Measurements from ENCODE around the gene MTCH1. TPM values are rescaled to one million over a fixed set of nuclear protein-coding genes. Genes with fewer than 3 reads are reported as not detected.

MTCH1 gene
- total and polyA plus RNA-seq, 10 of the 15 experiments (the other 5 are each of a cell fraction or from before 2014, with no cell fraction given) = 7.2 to 128 (median 85.2) TPM

DNA sequence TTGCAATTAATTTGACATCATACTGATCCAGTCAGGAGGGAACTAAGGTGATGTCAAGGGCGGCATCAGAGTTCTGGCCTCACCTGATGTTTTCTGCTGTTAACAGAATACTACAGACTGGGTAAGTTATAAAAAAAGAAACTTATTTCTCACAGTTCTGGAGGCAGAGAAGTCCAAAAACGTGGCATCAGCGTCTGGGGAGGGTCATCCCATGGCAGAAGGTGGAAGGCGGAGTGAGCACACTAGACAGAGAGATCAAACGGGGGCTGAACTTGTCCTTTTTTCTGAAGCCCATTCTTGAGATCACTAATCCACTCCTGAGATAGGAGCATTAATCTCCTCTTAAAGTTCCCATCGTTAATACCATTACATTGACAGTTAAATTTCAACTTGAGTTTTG, 3.3 kb upstream of the MTCH1 start:
- POLR2A ChIA-PET = no interaction called here
- Histone ChIP-seq H3K79me2 (ENCODE audit: control insufficient read depth, insufficient read depth, low read length) (peaks cover 21% of the 10 kb centered on the region), H3K9me3 (replicated peaks; ENCODE audit: control insufficient read depth, insufficient read depth, low read length) (no peaks in the 10 kb centered on the region), H3K9ac (ENCODE audit: control insufficient read depth, insufficient read depth, low read length) (no peak overlapping the region), H3K27me3 (replicated peaks in 1 of 2; ENCODE audit: control insufficient read depth in 2 of 2, insufficient read depth in 2 of 2, low read length in 1 of 2) (no peaks in the 10 kb centered on the region; a peak in 1 of 4 replicates), H3K36me3 (ENCODE audit: control insufficient read depth in 2 of 2, insufficient read depth in 2 of 2, low read length in 1 of 2) (no peaks in the 10 kb centered on the region), H2AFZ (ENCODE audit: control insufficient read depth, low read depth, low read length) (no peak overlapping the region), H4K20me1 (ENCODE audit: control insufficient read depth, insufficient read depth) (no peaks in the 10 kb centered on the region), H3K4me2 (ENCODE audit: control insufficient read depth, insufficient read depth) (no peak overlapping the region), H3K4me3 (no peak overlapping the region), H3K4me1 (ENCODE audit: control insufficient read depth, insufficient read depth, low read length) (peaks cover 3% of the 10 kb centered on the region), H3K27ac (ENCODE audit: control insufficient read depth, insufficient read depth) (no peak overlapping the region)
- no peak for ATAC-seq
- SMC1A ChIA-PET (ENCODE audit: uncharacterized antibody, unreplicated experiment) = interaction anchor here (1.2 kb wide), 1 partner anchor 12 kb away, joined by 4 read pairs; no protein-coding TSS in a partner anchor
- intact Hi-C loops (cut with micrococcal nuclease; ENCODE audit: unreplicated experiment) (no loop called here), in situ Hi-C loops (cut with MboI) (no loop called here)
- RAD21 ChIA-PET (ENCODE audit: unreplicated experiment) = interaction anchor here (3.7 kb wide), 1 partner anchor 16 kb away, joined by 42 read pairs; the partner anchor contains the start of gene FGD2
- no TSS peak for BruUV-seq (replicated peaks)
- DNase-seq (ENCODE audit: low read depth, low spot score) = no peak
- TF ChIP-seq EGR1 (IDR thresholded peaks at IDR 0.05; ENCODE audit: borderline replicate concordance in 1 of 2, low read depth in 2 of 2, low read length in 2 of 2) = no peak
- no peak for TF ChIP-seq NR2F1 (conservative IDR thresholded peaks at IDR 0.05)
- no peak for TF ChIP-seq EZH2 (IDR thresholded peaks at IDR 0.05; ENCODE audit: borderline replicate concordance, control insufficient read depth, low read depth, low read length)
- TF ChIP-seq JUND (IDR thresholded peaks at IDR 0.05; ENCODE audit: low read depth, low read length) = no peak
- no peak for TF ChIP-seq CHD1 (IDR thresholded peaks at IDR 0.05; ENCODE audit: low read depth, low read length)
- TF ChIP-seq, protein P1, sequence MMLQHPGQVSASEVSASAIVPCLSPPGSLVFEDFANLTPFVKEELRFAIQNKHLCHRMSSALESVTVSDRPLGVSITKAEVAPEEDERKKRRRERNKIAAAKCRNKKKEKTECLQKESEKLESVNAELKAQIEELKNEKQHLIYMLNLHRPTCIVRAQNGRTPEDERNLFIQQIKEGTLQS (IDR thresholded peaks at IDR 0.05; ENCODE audit: borderline replicate concordance, extremely low read depth, low read depth, low read length) = no peak
- TF ChIP-seq JUNB (IDR thresholded peaks at IDR 0.05) = no peak
- TF ChIP-seq, protein P2, sequence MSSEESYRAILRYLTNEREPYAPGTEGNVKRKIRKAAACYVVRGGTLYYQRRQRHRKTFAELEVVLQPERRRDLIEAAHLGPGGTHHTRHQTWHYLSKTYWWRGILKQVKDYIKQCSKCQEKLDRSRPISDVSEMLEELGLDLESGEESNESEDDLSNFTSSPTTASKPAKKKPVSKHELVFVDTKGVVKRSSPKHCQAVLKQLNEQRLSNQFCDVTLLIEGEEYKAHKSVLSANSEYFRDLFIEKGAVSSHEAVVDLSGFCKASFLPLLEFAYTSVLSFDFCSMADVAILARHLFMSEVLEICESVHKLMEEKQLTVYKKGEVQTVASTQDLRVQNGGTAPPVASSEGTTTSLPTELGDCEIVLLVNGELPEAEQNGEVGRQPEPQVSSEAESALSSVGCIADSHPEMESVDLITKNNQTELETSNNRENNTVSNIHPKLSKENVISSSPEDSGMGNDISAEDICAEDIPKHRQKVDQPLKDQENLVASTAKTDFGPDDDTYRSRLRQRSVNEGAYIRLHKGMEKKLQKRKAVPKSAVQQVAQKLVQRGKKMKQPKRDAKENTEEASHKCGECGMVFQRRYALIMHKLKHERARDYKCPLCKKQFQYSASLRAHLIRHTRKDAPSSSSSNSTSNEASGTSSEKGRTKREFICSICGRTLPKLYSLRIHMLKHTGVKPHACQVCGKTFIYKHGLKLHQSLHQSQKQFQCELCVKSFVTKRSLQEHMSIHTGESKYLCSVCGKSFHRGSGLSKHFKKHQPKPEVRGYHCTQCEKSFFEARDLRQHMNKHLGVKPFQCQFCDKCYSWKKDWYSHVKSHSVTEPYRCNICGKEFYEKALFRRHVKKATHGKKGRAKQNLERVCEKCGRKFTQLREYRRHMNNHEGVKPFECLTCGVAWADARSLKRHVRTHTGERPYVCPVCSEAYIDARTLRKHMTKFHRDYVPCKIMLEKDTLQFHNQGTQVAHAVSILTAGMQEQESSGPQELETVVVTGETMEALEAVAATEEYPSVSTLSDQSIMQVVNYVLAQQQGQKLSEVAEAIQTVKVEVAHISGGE (CRISPR knock-in tag; IDR thresholded peaks at IDR 0.05) = no peak
- no peak for TF ChIP-seq IKZF2 (IDR thresholded peaks at IDR 0.05)
- TF ChIP-seq SIX5 (IDR thresholded peaks at IDR 0.05; ENCODE audit: low read depth, low read length, severe bottlenecking) = no peak
- no peak for TF ChIP-seq CREM (IDR thresholded peaks at IDR 0.05; ENCODE audit: low read depth)
- TF ChIP-seq POLR2A (IDR thresholded peaks at IDR 0.05; ENCODE audit: low read depth, low read length) = no peak
- no peak for TF ChIP-seq ZNF24 (IDR thresholded peaks at IDR 0.05)
- no peak for TF ChIP-seq DPF2 (IDR thresholded peaks at IDR 0.05)
- no peak for TF ChIP-seq NRF1 (conservative IDR thresholded peaks at IDR 0.05; ENCODE audit: low read depth, low read length)
- TF ChIP-seq RAD51 (IDR thresholded peaks at IDR 0.05) = no peak
- TF ChIP-seq CHD2 (IDR thresholded peaks at IDR 0.05; ENCODE audit: borderline replicate concordance, low read depth, low read length) = no peak
- WGBS (ENCODE audit: insufficient coverage, insufficient replicate concordance, low lambda C conversion rate, missing lambda C conversion rate) = 58% methylated on average over 6 of the region's 6 CpGs
- FAIRE-seq = no peak
- CTCF ChIA-PET = interaction anchor here (1.9 kb wide), 1 partner anchor 29 kb away, joined by 7 read pairs; no protein-coding TSS in a partner anchor
